GM18519 (cell line): ENCODE results near the gene CREB1.
A peak's percentile ranks its signal among the peaks of the same experiment; 100 is the strongest.
"Not testable (repeated sequence)": the region's sequence is repeated elsewhere in the genome, so short reads cannot be mapped to it uniquely, and the experiment has no call there.

ENCODE experiments used
- ATAC-seq: cut with Tn5 transposase; IDR thresholded peaks from one replicate; pipeline ENCODE4 v1.9.1; 2021; ENCODE audit warnings: mild to moderate bottlenecking, moderate library complexity; ENCODE audit not compliant: unreplicated experiment, low FRiP score

CREB1 gene

GRCh38 chr2:207606399-207606798 is 76.6 kb downstream of the CREB1 start:
- ATAC-seq = no peak

GRCh38 chr2:207606829-207607228 is 77.1 kb downstream of the CREB1 start:
- no peak for ATAC-seq

- no peak for ATAC-seq
These were observed 83.0 kb downstream of the CREB1 start for GRCh38 chr2:207612714-207613113.

DNA sequence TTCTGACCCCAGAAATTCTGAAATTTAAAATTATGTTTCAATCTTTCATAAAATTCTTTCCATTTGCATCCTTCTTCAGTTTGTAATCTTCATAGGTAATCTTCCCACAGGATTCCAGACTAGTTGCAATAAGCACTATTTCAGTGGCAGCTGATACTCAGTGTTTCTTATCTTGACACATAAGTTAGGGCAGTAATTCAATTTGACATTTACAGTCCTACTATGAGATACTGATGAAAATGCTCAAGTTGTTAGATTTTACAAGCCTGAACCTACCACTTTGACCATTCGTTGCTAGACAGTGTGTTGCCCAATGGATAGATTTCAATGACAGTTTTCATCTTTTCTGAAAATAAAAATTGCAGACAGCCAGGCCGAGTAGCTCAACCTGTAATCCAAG is 85.1 kb downstream of the CREB1 start:
- ATAC-seq = no peak

DNA sequence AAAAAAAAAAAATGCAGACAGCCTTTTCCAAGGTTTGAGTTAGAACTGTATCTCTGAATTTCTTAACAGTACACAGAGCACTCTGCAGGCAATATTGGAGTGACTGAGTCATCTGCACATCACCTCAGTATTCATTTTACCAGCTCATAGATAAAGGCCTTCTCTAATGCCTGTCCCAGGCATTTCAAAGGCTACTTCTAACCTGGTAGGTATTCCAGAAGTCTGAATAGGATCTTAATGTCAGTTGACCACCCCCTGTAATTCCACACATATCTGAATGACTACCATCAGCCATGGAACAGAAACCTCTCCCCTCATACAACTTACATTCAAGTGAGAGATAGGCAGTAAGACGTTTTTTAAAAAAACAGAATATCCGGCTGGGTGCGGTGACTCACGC is 86.4 kb downstream of the CREB1 start:
- no peak for ATAC-seq

- ATAC-seq = no peak
These were observed 87.4 kb downstream of the CREB1 start for GRCh38 chr2:207617011-207617671.

- no peak for ATAC-seq
These were observed 90.0 kb downstream of the CREB1 start for GRCh38 chr2:207619764-207620203.

- ATAC-seq = no peak
These were observed 91.8 kb downstream of the CREB1 start for GRCh38 chr2:207621501-207622039.

DNA sequence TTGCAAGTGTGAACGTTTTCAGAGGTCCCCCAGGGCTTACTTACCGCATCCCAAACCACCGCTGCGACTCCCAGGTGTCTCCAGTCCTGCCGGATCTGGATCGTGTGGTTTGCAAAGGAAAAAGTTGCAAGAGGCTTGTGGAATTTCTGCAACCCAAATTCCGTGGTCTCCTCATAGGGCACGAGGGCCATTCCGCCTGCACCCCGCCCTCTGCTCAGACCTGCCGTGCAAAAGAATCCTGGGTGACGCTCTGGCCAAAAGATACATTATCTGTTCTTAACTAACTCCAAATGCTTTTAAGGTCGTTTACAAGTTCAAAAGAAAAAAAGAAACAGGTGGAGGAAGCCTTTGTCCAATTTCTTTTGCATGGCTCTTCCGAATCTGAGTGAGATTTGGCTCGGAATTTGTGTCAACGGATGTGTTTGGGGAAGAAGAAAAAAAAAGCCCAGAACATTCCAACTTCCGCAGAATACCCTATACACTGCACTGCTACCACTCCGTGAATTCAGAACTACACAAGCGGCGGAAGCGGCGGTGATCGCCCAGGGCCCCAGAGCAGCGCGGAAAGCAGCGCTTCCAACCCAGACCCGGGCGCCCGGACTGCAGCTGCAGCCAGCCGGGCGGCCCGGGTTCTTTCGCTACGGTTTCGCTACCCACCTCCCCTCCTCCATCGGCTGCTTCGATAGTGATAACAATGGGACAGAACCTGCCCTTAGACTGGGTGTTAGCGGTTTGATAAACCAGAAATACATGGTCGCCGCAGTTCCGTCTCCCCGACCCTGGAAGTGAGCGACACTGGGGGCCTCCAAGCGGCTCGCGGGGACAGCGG is 94.6 kb downstream of the CREB1 start:
- ATAC-seq = peak; percentile 24

DNA sequence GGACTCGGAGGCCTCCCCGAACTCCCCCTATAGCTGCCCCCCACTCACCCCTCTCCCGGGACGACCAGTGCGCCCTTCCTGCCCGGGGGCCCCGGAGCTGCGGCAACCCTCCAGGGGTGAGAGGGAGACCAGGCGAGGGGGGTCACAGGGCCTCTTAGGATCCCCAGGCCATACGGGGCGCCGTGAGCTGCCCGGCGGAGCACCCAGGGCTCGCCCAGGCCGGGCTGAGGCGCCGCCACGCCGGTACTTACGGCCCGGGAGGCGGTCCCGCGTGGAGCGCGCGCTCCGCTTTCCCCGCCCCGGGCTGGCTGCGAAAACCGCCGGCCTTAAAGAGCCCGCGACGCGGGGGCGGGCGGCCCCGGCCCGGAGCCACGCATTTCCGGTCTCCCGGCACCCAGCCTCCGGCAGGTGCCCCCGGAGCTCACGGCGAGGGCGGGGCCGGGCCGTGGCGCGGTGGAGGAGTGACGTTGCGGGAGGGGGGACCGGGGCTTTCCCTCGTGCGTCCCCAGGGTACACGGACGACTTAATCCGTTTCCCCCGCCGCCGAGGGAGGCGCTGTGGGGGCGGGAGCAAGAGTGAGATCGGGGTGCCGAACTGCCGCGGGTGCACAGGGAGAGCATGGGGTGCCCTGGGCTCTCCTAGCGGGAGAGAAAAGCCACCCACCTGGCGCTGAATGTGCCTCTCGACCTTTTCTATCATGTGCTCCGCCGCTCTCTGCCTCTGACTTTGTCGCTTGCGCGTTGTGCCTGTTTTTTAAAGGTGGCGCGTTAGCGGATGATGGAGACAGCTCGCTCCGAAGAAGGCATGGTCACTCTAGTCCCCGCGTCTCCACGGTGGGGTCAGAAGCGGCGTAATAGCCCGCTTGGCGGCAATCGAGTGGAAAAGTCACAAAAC is 95.5 kb downstream of the CREB1 start, which contains the start of gene METTL21A:
TSS of gene METTL21A (minus strand) at position 381 of the 894 bp plus-strand sequence. CDS start 1,019 bp downstream, outside the sequence.
- peak; percentile 46 for ATAC-seq

GRCh38 chr2:207629553-207629952 is 99.8 kb downstream of the CREB1 start:
- no peak for ATAC-seq

GRCh38 chr2:207630491-207630890 is 100.7 kb downstream of the CREB1 start:
- ATAC-seq = no peak

DNA sequence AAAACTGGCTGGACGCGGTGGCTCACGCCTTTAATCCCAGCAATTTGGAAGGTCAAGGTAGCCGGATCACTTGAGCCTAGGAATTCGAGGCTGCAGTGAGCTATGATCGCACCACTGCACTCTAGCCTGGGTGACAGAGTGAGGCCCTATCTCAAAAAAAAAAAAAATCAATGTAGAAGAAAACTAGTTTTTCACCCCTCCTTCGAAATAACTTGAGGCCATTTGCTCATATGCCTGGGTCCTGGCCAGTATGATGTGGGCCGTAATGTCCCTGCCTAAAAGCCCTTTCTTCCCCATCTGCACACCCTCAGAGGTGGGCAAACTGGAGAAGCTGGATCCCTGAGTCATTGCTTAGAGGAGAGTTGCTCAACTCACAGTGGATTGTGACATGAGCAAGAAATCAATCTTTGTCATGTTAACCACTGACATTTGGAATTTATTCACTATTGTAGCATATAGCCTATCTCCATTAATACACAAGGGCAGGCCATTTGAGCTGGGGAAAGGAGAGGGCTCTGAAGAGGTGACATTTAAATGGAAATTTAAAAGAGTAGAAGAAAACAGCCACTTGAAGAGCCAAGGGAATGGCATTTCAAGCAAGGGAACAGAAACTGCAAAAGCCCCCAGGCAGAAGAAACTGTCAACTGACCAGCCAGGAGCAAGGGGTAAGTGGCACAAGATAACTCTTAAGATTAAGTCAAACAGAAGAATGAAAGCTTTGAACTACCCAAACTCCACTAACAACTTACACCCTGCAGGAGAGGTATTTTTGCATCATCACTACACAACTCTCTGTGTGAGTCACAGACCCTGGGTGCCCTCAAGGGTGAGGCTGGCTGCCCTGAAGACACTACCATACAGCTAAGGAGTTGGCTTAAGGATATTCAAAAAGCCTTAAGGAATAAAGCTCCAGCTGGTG is 103.1 kb downstream of the CREB1 start:
- no peak for ATAC-seq

DNA sequence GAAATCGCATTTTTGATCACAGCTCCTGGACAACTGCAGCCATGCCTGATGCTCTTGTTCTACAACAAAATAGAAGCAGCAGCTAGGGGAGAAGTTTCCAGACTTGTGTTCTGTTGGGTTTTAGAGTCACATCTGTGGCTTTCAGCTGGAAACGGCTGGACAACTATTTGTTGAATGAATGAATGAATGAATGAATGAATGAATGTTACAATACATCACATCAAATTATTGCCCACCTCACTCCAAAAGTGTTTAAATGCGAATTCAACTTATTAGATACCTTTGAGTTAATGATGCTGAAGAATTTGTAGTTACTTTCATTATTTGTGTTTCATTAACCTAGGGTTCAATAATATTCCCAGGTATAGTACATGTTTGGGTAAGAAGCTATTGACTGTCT is 103.9 kb downstream of the CREB1 start:
- no peak for ATAC-seq

DNA sequence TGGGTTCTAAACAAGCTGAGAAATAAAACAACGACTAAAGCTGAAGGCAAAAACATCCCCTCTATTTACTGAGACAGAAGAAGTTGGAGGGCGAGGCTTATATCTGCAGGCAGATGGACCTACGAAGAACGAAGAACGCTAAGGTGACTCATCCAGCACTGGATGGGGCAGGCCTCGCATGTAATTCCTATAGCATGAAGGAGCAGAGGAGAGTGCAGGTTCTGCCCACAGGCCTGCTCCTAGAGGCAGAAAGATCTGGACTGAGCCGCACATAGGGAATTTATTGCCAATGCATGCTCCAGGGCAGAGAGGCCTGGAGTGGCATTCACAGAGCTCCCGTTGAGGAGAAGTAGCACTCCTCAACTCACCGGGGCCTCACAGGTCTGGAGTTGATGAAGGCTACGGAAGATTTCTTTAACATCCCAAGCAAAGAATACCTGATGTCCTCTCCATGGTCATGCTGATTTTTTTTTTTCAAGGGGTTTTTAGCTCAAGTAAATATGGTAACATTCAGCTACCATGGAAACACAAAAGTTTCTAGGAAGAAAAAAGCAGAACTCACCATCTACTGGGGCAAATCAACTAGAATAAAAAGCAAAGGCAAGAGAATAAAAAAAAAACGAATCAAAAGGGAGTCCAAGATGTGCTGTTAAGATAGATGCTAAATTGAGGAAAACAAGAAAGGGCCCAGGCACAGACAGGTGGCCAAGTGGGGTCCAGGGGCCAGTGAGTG is 105.9 kb downstream of the CREB1 start:
- no peak for ATAC-seq

- ATAC-seq = not testable (repeated sequence)
These were observed 109.5 kb downstream of the CREB1 start for GRCh38 chr2:207639288-207639687.

DNA sequence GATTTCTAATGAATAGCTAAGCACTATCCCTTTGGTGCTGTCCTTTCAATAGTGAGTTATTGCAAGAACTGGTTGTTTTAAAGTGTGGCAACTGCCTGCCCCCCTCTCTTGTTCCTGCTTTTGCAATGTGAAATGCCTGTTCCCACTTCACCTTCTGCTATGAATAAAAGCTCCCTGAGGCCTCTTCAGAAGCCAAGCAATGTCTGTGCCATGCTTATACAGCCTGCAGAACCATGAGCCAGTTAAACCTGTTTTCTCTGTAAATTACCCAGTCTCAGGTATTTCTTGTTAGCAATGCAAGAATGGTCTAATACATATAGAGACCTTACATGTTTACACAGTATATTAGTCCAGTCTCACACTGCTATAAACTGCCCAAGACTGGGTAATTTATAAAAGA is 110.4 kb downstream of the CREB1 start:
- no peak for ATAC-seq

- no peak for ATAC-seq
These were observed 110.9 kb downstream of the CREB1 start for GRCh38 chr2:207640661-207641060.

DNA sequence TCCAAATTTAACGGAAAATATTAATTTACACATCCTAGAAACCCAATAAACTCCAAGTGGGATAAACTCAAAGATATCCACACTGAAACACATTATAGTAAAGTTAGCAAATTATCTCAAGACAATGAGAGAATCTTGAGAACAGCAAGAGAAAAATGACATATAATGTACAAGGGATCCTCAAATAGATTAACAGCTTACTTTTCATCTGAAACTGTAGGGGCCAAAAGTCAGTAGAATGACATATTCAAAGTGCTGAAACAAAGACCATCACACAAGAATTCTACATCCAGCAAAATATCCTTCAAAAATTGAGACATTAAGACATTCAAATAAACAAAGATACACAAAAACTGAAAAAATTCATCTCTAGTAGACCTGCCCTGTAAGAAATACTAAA is 114.1 kb downstream of the CREB1 start:
- no peak for ATAC-seq
